Measurements from ENCODE around the gene KCNT1. TPM values are rescaled to one million over a fixed set of nuclear protein-coding genes. Genes with fewer than 3 reads are reported as not detected.

Gene KCNT1
- total and polyA plus RNA-seq, 8 donors = 0.05 to 1.1 (median 0.11) TPM

- FAIRE-seq = no peak
- 90 to 92% methylated on average over 12 of the region's 12 CpGs for WGBS, 2 donors
- H3K4me3 ChIP-seq = no peak overlapping the region
- no peaks in the 10 kb centered on the region for H3K27me3 ChIP-seq
- no peak for ATAC-seq
- no peak for TF ChIP-seq CTCF (IDR thresholded peaks at IDR 0.05)
- H3K9me3 ChIP-seq = no peaks in the 10 kb centered on the region
- H3K27ac ChIP-seq = no peak overlapping the region
- no peaks in the 10 kb centered on the region for H3K4me1 ChIP-seq
- peaks cover 0 to 39% (median 9%) of the 10 kb centered on the region in 3 donors for H3K36me3 ChIP-seq
- DNase-seq = no peak
- intact Hi-C loops (cut with DNase I) = no loop called here
Observed at GRCh38 chr9:135823036-135823435, 121.1 kb downstream of the KCNT1 start.

- intact Hi-C loops (cut with DNase I) = no loop called here
- Histone ChIP-seq H3K36me3 (peaks cover 0 to 29% (median 7%) of the 10 kb centered on the region in 3 donors), H3K27me3 (no peaks in the 10 kb centered on the region), H3K4me1 (no peaks in the 10 kb centered on the region), H3K27ac (no peak overlapping the region), H3K9me3 (no peaks in the 10 kb centered on the region), H3K4me3 (no peak overlapping the region)
- no peak for ATAC-seq
- DNase-seq = no peak
- no peak for FAIRE-seq
- 91 to 93% methylated on average over 23 to 25 of the region's 25 CpGs for WGBS, 2 donors
- TF ChIP-seq CTCF (IDR thresholded peaks at IDR 0.05) = no peak
Observed at GRCh38 chr9:135825435-135826187, 123.6 kb downstream of the KCNT1 start.

- intact Hi-C loops (cut with DNase I) = no loop called here
- Histone ChIP-seq H3K4me1 (no peaks in the 10 kb centered on the region), H3K9me3 (no peaks in the 10 kb centered on the region), H3K27me3 (no peaks in the 10 kb centered on the region), H3K36me3 (peaks cover 0 to 29% (median 7%) of the 10 kb centered on the region in 3 donors), H3K27ac (no peak overlapping the region), H3K4me3 (no peak overlapping the region)
- FAIRE-seq = no peak
- WGBS, 2 donors = 97 to 98% methylated on average over 14 of the region's 14 CpGs
- ATAC-seq = no peak
- no peak for TF ChIP-seq CTCF (IDR thresholded peaks at IDR 0.05)
- no peak for DNase-seq
Observed at GRCh38 chr9:135826188-135826545, 124.2 kb downstream of the KCNT1 start.

- no peaks in the 10 kb centered on the region for H3K4me1 ChIP-seq
- TF ChIP-seq CTCF (IDR thresholded peaks at IDR 0.05) = no peak
- H3K36me3 ChIP-seq = peaks cover 0 to 20% (median under 1%) of the 10 kb centered on the region in 3 donors
- no peak for FAIRE-seq
- no peaks in the 10 kb centered on the region for H3K27me3 ChIP-seq
- no peak for DNase-seq
- WGBS, 2 donors = 94 to 96% methylated on average over 12 of the region's 12 CpGs
- H3K4me3 ChIP-seq = no peak overlapping the region
- ATAC-seq = no peak
- no peaks in the 10 kb centered on the region for H3K9me3 ChIP-seq
- no peak overlapping the region for H3K27ac ChIP-seq
- intact Hi-C loops (cut with DNase I) = no loop called here
Observed at GRCh38 chr9:135827301-135827700, 125.3 kb downstream of the KCNT1 start.

GRCh38 chr9:135827866-135828580 is 126.0 kb downstream of the KCNT1 start:
- no peak for FAIRE-seq

More at GRCh38 chr9:135827866-135828580, 126.0 kb downstream of the KCNT1 start:
- ATAC-seq (no peak), DNase-seq (no peak)
- Histone ChIP-seq H3K27me3 (no peaks in the 10 kb centered on the region), H3K27ac (no peak overlapping the region), H3K36me3 (peaks cover 0 to 12% (median 0%) of the 10 kb centered on the region in 3 donors), H3K4me1 (no peaks in the 10 kb centered on the region), H3K9me3 (no peaks in the 10 kb centered on the region), H3K4me3 (no peak overlapping the region)
- intact Hi-C loops (cut with DNase I) = no loop called here
- WGBS, 2 donors = 96 to 98% methylated on average over 13 of the region's 13 CpGs
- no peak for TF ChIP-seq CTCF (IDR thresholded peaks at IDR 0.05)

All from pancreas (tissue), 10 donors.